Activated CD4-positive, alpha-beta T cell treated with anti-CD3 and anti-CD28 coated beads, Interleukin-2, amount 50 U/mL, for 4 hours (primary cell): ENCODE measurements around the gene IRGC.
A peak's percentile ranks its signal among the peaks of the same experiment; 100 is the strongest.

Experiments used
- DNase-seq, 2 experiments: peaks; one replicate each; pipeline ENCODE4 v3.0.0-alpha.2; 2020

Gene IRGC

GRCh38 chr19:43726736-43727592 is 11.1 kb downstream of the IRGC start:
- DNase-seq = no peak

- no peak for DNase-seq
Observed at GRCh38 chr19:43727593-43727853, 11.6 kb downstream of the IRGC start.

- DNase-seq = no peak
Observed at GRCh38 chr19:43729919-43730318, 14.0 kb downstream of the IRGC start.

- DNase-seq = no peak
Observed at GRCh38 chr19:43731346-43731745, 15.5 kb downstream of the IRGC start.

- DNase-seq = no peak
Observed at GRCh38 chr19:43731846-43732245, 16.0 kb downstream of the IRGC start.

- no peak for DNase-seq
Observed at GRCh38 chr19:43735013-43735412, 19.1 kb downstream of the IRGC start.

- DNase-seq = no peak
Observed at GRCh38 chr19:43735957-43736356, 20.1 kb downstream of the IRGC start.

- DNase-seq = no peak
Observed at GRCh38 chr19:43738780-43739211, 22.9 kb downstream of the IRGC start.

- no peak for DNase-seq
Observed at GRCh38 chr19:43739439-43740235, 23.8 kb downstream of the IRGC start.

GRCh38 chr19:43741075-43741825 is 25.4 kb downstream of the IRGC start:
- no peak for DNase-seq

- DNase-seq = no peak
Observed at GRCh38 chr19:43743059-43743458, 27.2 kb downstream of the IRGC start.

GRCh38 chr19:43747557-43748204 is 31.8 kb downstream of the IRGC start:
- DNase-seq = no peak

GRCh38 chr19:43748205-43748594 is 32.3 kb downstream of the IRGC start:
- DNase-seq = no peak

- no peak for DNase-seq
Observed at GRCh38 chr19:43748685-43749084, 32.8 kb downstream of the IRGC start.

GRCh38 chr19:43749152-43749551 is 33.3 kb downstream of the IRGC start:
- DNase-seq = no peak

GRCh38 chr19:43749898-43750297 is 34.0 kb downstream of the IRGC start:
- DNase-seq = no peak

- DNase-seq = no peak
Observed at GRCh38 chr19:43751466-43752220, 35.8 kb downstream of the IRGC start.

GRCh38 chr19:43752287-43752875 is 36.5 kb downstream of the IRGC start:
- DNase-seq = no peak

GRCh38 chr19:43754253-43754502 is 38.3 kb downstream of the IRGC start:
- no peak for DNase-seq

GRCh38 chr19:43754503-43755255 is 38.8 kb downstream of the IRGC start, which contains the start of gene SMG9:
Gene SMG9, minus strand, starts transcription at chr19:43754962. Its CDS starts 4,221 bp downstream, at chr19:43750741.
- peak; percentile 97 to 98 for DNase-seq

- peak; percentile 61 to 68 for DNase-seq
Observed at GRCh38 chr19:43755256-43755801, 39.5 kb downstream of the IRGC start.
